ENCODE data around the gene FUBP1. TPM values are rescaled to one million over a fixed set of nuclear protein-coding genes. Genes with fewer than 3 reads are reported as not detected.

Gene FUBP1
- total RNA-seq, 2 experiments from 2014 or later: 256 to 257 TPM

DNA sequence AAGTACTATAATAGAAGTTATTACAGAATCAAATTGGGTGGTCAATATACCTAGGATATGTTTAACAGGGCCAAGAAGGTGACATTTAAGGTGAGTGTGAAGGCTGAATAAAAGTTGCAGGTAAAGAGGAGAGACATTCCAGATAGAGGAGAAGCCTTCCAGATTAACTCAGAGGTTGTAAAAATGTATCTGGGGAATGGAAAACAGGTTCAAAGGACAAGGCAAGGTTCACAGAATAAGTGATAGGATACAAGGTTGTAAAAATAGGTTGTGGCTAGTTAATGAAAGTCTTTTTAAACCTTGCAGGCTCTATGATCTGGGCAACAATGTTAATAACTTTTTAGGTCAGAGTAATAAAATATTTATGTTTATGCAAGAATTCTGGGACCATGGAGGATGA, 40.2 kb downstream of the FUBP1 start:
- no peaks in the 10 kb centered on the region for H3K27me3 Mint-ChIP-seq
- DNase-seq (no peak), ATAC-seq (no peak)
- no peak overlapping the region for H3K27ac Mint-ChIP-seq
- ChIA-PET POLR2A (interaction anchor here (0.6 to 1.0 kb wide), 2 partner anchors 9 to 14 kb away, joined by 3 read pairs; no protein-coding TSS in a partner anchor), CTCF (no interaction called here)
- no peaks in the 10 kb centered on the region for H3K9me3 Mint-ChIP-seq
- H3K36me3 Mint-ChIP-seq (ENCODE audit: low read depth): peaks cover 20% of the 10 kb centered on the region
- TF ChIP-seq, protein P1, sequence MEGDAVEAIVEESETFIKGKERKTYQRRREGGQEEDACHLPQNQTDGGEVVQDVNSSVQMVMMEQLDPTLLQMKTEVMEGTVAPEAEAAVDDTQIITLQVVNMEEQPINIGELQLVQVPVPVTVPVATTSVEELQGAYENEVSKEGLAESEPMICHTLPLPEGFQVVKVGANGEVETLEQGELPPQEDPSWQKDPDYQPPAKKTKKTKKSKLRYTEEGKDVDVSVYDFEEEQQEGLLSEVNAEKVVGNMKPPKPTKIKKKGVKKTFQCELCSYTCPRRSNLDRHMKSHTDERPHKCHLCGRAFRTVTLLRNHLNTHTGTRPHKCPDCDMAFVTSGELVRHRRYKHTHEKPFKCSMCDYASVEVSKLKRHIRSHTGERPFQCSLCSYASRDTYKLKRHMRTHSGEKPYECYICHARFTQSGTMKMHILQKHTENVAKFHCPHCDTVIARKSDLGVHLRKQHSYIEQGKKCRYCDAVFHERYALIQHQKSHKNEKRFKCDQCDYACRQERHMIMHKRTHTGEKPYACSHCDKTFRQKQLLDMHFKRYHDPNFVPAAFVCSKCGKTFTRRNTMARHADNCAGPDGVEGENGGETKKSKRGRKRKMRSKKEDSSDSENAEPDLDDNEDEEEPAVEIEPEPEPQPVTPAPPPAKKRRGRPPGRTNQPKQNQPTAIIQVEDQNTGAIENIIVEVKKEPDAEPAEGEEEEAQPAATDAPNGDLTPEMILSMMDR (IDR thresholded peaks at IDR 0.05): no peak
- H3K4me1 Mint-ChIP-seq (ENCODE audit: low read depth): peaks cover 20% of the 10 kb centered on the region
- H3K4me3 Mint-ChIP-seq: no peak overlapping the region
- intact Hi-C loops (cut with micrococcal nuclease): no loop called here

DNA sequence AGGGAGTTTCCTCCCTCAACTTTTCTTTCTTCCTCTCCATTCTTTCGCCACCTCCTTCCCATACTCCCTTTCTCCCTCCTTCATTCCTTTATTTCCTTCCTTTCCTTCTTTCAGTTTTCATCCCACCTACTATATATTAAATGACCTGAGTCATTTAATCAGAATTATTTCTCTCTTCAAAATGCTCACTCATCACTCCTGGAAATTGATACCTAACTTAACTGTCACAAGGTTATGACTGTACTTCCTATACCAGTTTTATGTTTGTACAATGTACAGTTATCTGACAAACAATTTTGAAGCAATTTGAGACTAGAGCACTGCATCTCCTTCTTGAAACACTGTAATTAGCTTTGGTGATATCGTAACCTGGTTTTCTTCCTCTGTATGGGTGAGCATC, 49.1 kb downstream of the FUBP1 start:
- no peak for DNase-seq
- CTCF ChIA-PET: no interaction called here
- intact Hi-C loops (cut with micrococcal nuclease): loop anchor here (10.0 kb wide), 1 partner anchor 185 kb away; no protein-coding TSS in a partner anchor
- no peaks in the 10 kb centered on the region for H3K9me3 Mint-ChIP-seq
- H3K36me3 Mint-ChIP-seq (ENCODE audit: low read depth): peaks cover 1% of the 10 kb centered on the region
- no peak overlapping the region for H3K4me3 Mint-ChIP-seq
- ATAC-seq: no peak
- no peaks in the 10 kb centered on the region for H3K27me3 Mint-ChIP-seq
- TF ChIP-seq, protein P1 (IDR thresholded peaks at IDR 0.05): no peak
- H3K4me1 Mint-ChIP-seq (ENCODE audit: low read depth): peaks cover 11% of the 10 kb centered on the region
- POLR2A ChIA-PET: no interaction called here
- H3K27ac Mint-ChIP-seq: no peak overlapping the region

DNA sequence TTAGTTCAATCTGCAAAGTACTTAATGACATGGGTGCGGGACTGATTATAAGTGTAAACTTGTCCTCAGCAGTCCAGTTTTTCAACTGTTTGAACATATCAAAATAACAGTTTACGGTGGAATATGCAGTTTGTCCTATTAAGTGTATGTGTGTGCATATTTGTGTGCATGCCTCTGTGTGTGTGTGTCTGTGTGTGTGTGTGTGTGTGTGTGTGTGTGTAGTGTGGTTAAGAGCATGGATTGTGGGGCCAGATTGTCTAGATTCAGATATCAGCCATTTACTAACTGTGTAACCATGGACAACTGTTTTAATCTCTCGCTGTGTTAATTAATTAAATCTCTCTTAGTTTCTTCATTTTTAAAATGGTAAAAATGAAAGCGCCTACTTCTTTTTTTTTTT, 51.5 kb downstream of the FUBP1 start:
- TF ChIP-seq, protein P1 (IDR thresholded peaks at IDR 0.05): no peak
- peaks cover 11% of the 10 kb centered on the region for H3K4me1 Mint-ChIP-seq (ENCODE audit: low read depth)
- no peaks in the 10 kb centered on the region for H3K27me3 Mint-ChIP-seq
- H3K36me3 Mint-ChIP-seq (ENCODE audit: low read depth): peaks cover 1% of the 10 kb centered on the region
- ATAC-seq (no peak), DNase-seq (no peak)
- intact Hi-C loops (cut with micrococcal nuclease): loop anchor here (10.0 kb wide), 1 partner anchor 187 kb away; no protein-coding TSS in a partner anchor
- H3K27ac Mint-ChIP-seq: peak overlapping the region; percentile 61
- no peaks in the 10 kb centered on the region for H3K9me3 Mint-ChIP-seq
- H3K4me3 Mint-ChIP-seq: peak overlapping the region; percentile 73
- POLR2A ChIA-PET: no interaction called here
- CTCF ChIA-PET: no interaction called here

DNA sequence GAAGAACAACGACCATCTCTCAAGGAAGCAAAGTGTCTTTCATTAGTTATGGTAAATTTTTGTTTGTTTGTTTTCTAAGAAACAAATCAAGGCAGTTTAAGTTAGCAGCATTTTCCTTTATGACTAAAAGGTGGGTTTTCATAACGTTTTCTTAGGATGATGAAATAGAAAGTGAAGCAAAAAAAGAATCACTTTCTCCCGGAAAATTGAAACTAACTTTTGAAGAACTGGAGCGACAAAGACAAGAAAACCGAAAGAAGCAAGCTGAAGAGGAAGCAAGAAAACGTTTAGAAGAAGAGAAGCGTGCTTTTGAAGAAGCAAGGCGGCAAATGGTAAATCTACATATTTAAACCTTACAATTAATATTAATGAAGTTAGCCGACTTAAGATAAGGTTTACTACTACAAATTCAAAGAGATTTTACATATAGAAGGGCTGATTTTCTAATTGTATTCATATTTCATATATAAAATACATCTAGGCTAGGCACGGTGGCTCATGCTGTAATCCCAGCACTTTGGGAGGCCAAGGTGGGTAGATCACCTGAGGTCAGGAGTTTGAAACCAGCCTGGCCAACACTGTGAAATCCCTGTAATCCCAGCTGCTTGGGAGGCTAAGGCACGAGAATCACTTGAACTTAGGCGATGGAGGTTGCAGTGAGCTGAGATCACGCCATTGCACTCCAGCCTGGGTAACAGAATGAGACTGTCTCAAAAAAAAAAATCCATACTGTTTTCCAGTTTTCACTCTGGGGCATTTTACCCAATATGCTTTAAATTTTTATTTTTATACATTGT, 52.1 kb downstream of the FUBP1 start:
- DNase-seq (no peak), ATAC-seq (no peak)
- peak overlapping the region; percentile 74 for H3K27ac Mint-ChIP-seq
- ChIA-PET POLR2A (interaction anchor here (0.5 kb wide), 1 partner anchor 9 kb away, joined by 3 read pairs; no protein-coding TSS in a partner anchor), CTCF (no interaction called here)
- H3K27me3 Mint-ChIP-seq: no peaks in the 10 kb centered on the region
- H3K9me3 Mint-ChIP-seq: no peaks in the 10 kb centered on the region
- peaks cover 11% of the 10 kb centered on the region for H3K4me1 Mint-ChIP-seq (ENCODE audit: low read depth)
- H3K36me3 Mint-ChIP-seq (ENCODE audit: low read depth): peaks cover 1% of the 10 kb centered on the region
- TF ChIP-seq, protein P1 (IDR thresholded peaks at IDR 0.05): no peak
- H3K4me3 Mint-ChIP-seq: peak overlapping the region; percentile 73
- intact Hi-C loops (cut with micrococcal nuclease): loop anchor here (10.0 kb wide), 1 partner anchor 188 kb away; no protein-coding TSS in a partner anchor

DNA sequence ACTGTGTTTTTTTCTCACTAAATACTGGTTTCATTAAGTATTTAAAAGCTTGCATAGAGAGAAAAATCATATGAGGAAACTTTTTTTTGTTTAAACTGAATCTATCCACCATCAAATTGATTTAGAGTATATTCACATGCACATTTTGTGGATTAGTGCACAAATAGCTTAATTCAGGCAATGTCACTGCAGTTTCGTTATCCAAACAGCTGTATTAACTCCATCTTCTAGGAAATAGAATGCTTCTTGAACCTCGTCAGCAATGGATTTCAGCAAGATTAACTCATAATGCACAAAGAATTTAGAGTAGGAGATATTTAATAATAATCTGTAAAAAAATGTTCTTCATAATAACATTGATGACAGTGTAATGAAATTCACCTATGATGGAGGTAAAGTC, 52.9 kb downstream of the FUBP1 start:
- H3K27ac Mint-ChIP-seq: no peak overlapping the region
- no peaks in the 10 kb centered on the region for H3K9me3 Mint-ChIP-seq
- intact Hi-C loops (cut with micrococcal nuclease): loop anchor here (10.0 kb wide), 1 partner anchor 189 kb away; no protein-coding TSS in a partner anchor
- H3K27me3 Mint-ChIP-seq: no peaks in the 10 kb centered on the region
- H3K4me3 Mint-ChIP-seq: no peak overlapping the region
- H3K4me1 Mint-ChIP-seq (ENCODE audit: low read depth): peaks cover 11% of the 10 kb centered on the region
- peaks cover 1% of the 10 kb centered on the region for H3K36me3 Mint-ChIP-seq (ENCODE audit: low read depth)
- POLR2A ChIA-PET: no interaction called here
- CTCF ChIA-PET: no interaction called here
- DNase-seq (no peak), ATAC-seq (no peak)
- TF ChIP-seq, protein P1 (IDR thresholded peaks at IDR 0.05): no peak
